Calu3 (cell line): ENCODE results near the gene OR6B3. TPM values are rescaled to one million over a fixed set of nuclear protein-coding genes. Genes with fewer than 3 reads are reported as not detected.

Source experiments
- Bru-seq: library from RNA; stranded (reverse); fragments of 400-500 nt; gene quantifications from one replicate; lab custom pipeline; 2021; lab: Mats Ljungman, UMichigan
- BruChase-seq, 2 experiments: library from RNA; stranded (reverse); fragments of 400-500 nt; gene quantifications; one replicate each; lab custom pipeline; 2021; lab: Mats Ljungman, UMichigan
- BruUV-seq: library from RNA; stranded (reverse); fragments of 400-500 nt; replicated peaks from 2 replicates; lab custom pipeline; 2021; lab: Mats Ljungman, UMichigan
- CTCF ChIA-PET: fragments of 300-600 bp; sonication (Branson Sonifier 250); formaldehyde crosslinking; loops from one replicate; lab custom pipeline; 2022; ENCODE audit warnings: antibody characterized with exemption; lab: Charles Lee
- DNase-seq: peaks from one replicate; pipeline ENCODE4 v3.0.0; 2022
- H3K27ac Mint-ChIP-seq: one replicate; pipeline ENCODE4 v1.8.0; 2022; ENCODE audit warnings: mixed read lengths; ENCODE audit not compliant: unreplicated experiment
- H3K27me3 Mint-ChIP-seq: one replicate; pipeline ENCODE4 v1.8.0; 2022; ENCODE audit warnings: mixed read lengths; ENCODE audit not compliant: unreplicated experiment
- H3K36me3 Mint-ChIP-seq: one replicate; pipeline ENCODE4 v1.8.0; 2022; ENCODE audit warnings: mild to moderate bottlenecking, moderate library complexity, mixed read lengths; ENCODE audit not compliant: insufficient read depth, unreplicated experiment
- H3K4me1 Mint-ChIP-seq: one replicate; pipeline ENCODE4 v1.8.0; 2022; ENCODE audit warnings: mild to moderate bottlenecking, low read depth, mixed read lengths; ENCODE audit not compliant: unreplicated experiment
- H3K4me3 Mint-ChIP-seq: one replicate; pipeline ENCODE4 v1.8.0; 2022; ENCODE audit warnings: mild to moderate bottlenecking, low read depth, moderate library complexity, mixed read lengths; ENCODE audit not compliant: unreplicated experiment
- H3K9me3 Mint-ChIP-seq: one replicate; pipeline ENCODE4 v1.8.0; 2022; ENCODE audit warnings: low read depth, mixed read lengths; ENCODE audit not compliant: unreplicated experiment
- CTCF ChIP-seq: fragments of 200-600 bp; IDR thresholded peaks from one replicate; pipeline ENCODE4 v1.8.0; 2022; ENCODE audit warnings: antibody characterized with exemption; ENCODE audit not compliant: unreplicated experiment
- intact Hi-C: fragments of 100-400 bp; cut with micrococcal nuclease; formaldehyde crosslinking; loops from one replicate; pipeline ENCODE4 v1.10.0; 2022; ENCODE audit not compliant: unreplicated experiment
- long read RNA-seq: library from polyadenylated mRNA; stranded (forward); transcript quantifications from one replicate; pipeline ENCODE4 v2.0.0, GENCODE V29; 2022
- total RNA-seq: library from RNA; stranded (reverse); gene quantifications from 2 replicates; pipeline ENCODE4 v1.2.3, GENCODE V29; 2022

The OR6B3 gene
- total RNA-seq, result not detected in 2 replicates
- not detected for Bru-seq, nascent RNA
- BruChase-seq, experiment 1, labeled RNA remaining after a 6-hour chase, result not detected
- BruChase-seq, experiment 2, labeled RNA remaining after a 2-hour chase, result not detected
- long read RNA-seq, result 0 reads

GRCh38 chr2:240053173-240054155 is at the start of gene OR6B3:
Gene OR6B3 (minus strand): TSS chr2:240053521.
- peaks cover 4% of the 10 kb centered on the region for H3K36me3 Mint-ChIP-seq
- no peaks in the 10 kb centered on the region for H3K9me3 Mint-ChIP-seq
- intact Hi-C loops, result no loop called here
- peaks cover 9% of the 10 kb centered on the region for H3K4me1 Mint-ChIP-seq
- CTCF ChIA-PET, result no interaction called here
- no peak for TF ChIP-seq CTCF
- no peak within 1 kb of the TSS for H3K4me3 Mint-ChIP-seq
- no peak within 1 kb of the TSS for H3K27ac Mint-ChIP-seq
- no TSS peak for BruUV-seq
- peaks cover 81% of the 10 kb centered on the region for H3K27me3 Mint-ChIP-seq
- DNase-seq, result no peak

- Mint-ChIP-seq H3K4me1 (no peaks in the 10 kb centered on the region), H3K36me3 (no peaks in the 10 kb centered on the region), H3K9me3 (peaks cover 5% of the 10 kb centered on the region), H3K27ac (no peak overlapping the region), H3K4me3 (no peak overlapping the region), H3K27me3 (peaks cover 100% of the 10 kb centered on the region)
- no peak for DNase-seq
- BruUV-seq, result no TSS peak
- no peak for TF ChIP-seq CTCF
- CTCF ChIA-PET, result interaction anchor here (0.7 kb wide), 1 partner anchor 1921 kb away, joined by 4 read pairs; no protein-coding TSS in a partner anchor
- intact Hi-C loops, result no loop called here
Measured at GRCh38 chr2:240098349-240098748, 45.0 kb upstream of the OR6B3 start.

- Mint-ChIP-seq H3K4me3 (no peak overlapping the region), H3K27me3 (peaks cover 90% of the 10 kb centered on the region), H3K36me3 (no peaks in the 10 kb centered on the region), H3K9me3 (peaks cover 8% of the 10 kb centered on the region), H3K27ac (no peak overlapping the region), H3K4me1 (no peaks in the 10 kb centered on the region)
- CTCF ChIA-PET, result interaction anchor here (0.6 kb wide), 1 partner anchor 539 kb away, joined by 4 read pairs; no protein-coding TSS in a partner anchor
- no TSS peak for BruUV-seq
- no peak for TF ChIP-seq CTCF
- no peak for DNase-seq
- intact Hi-C loops, result no loop called here
Measured at GRCh38 chr2:240095556-240096523, 42.5 kb upstream of the OR6B3 start.

- TF ChIP-seq CTCF, result no peak
- Mint-ChIP-seq H3K4me3 (no peak overlapping the region), H3K9me3 (peaks cover 13% of the 10 kb centered on the region), H3K27me3 (peaks cover 64% of the 10 kb centered on the region), H3K36me3 (no peaks in the 10 kb centered on the region), H3K4me1 (no peaks in the 10 kb centered on the region), H3K27ac (no peak overlapping the region)
- intact Hi-C loops, result no loop called here
- CTCF ChIA-PET, result no interaction called here
- no TSS peak for BruUV-seq
- DNase-seq, result no peak
Measured at GRCh38 chr2:240089306-240089705, 36.0 kb upstream of the OR6B3 start.
